ENCODE results near the gene RMI1.
"Not testable (repeated sequence)": the region's sequence is repeated elsewhere in the genome, so short reads cannot be mapped to it uniquely, and the experiment has no call there.

The RMI1 gene

GRCh38 chr9:83980395-83981125 lies at the start of gene RMI1:
Gene RMI1, plus strand, starts transcription at chr9:83980805. Its CDS starts 20,182 bp downstream, at chr9:84000987.
- peaks cover 42% of the 10 kb centered on the region for H3K36me3 ChIP-seq (ENCODE audit: insufficient read depth, low read depth, low read length)

GRCh38 chr9:83930881-83931280 lies 49.7 kb upstream of the RMI1 start:
- Histone ChIP-seq H3K27me3 (ENCODE audit: insufficient read depth, low read length) (no peaks in the 10 kb centered on the region), H3K4me1 (ENCODE audit: insufficient read depth, low read length) (peaks cover 2% of the 10 kb centered on the region; the same call in 1 of the 2 replicates), H3K4me3 (ENCODE audit: low read length) (no peak overlapping the region), H3K27ac (ENCODE audit: low read length) (no peak overlapping the region), H3K9me3 (ENCODE audit: insufficient read depth, low read depth, low read length) (no peaks in the 10 kb centered on the region), H3K36me3 (ENCODE audit: insufficient read depth, low read depth, low read length) (no peaks in the 10 kb centered on the region), H3K9ac (ENCODE audit: low read depth, low read length) (no peak overlapping the region)

More at GRCh38 chr9:83980395-83981125, at the start of gene RMI1:
- peak within 1 kb of the TSS; percentile 100 for H3K4me3 ChIP-seq (ENCODE audit: low read length)
- no peaks in the 10 kb centered on the region for H3K27me3 ChIP-seq (ENCODE audit: insufficient read depth, low read length)
- no peaks in the 10 kb centered on the region for H3K9me3 ChIP-seq (ENCODE audit: insufficient read depth, low read depth, low read length)
- peak within 1 kb of the TSS; percentile 100 for H3K27ac ChIP-seq (ENCODE audit: low read length)
- peak within 1 kb of the TSS; percentile 100 for H3K9ac ChIP-seq (ENCODE audit: low read depth, low read length)
- H3K4me1 ChIP-seq (ENCODE audit: insufficient read depth, low read length) = peaks cover 11% of the 10 kb centered on the region; the same call in 1 of the 2 replicates

GRCh38 chr9:83932011-83932410 lies 48.6 kb upstream of the RMI1 start:
- Histone ChIP-seq H3K4me3 (ENCODE audit: low read length) (no peak overlapping the region), H3K27ac (ENCODE audit: low read length) (no peak overlapping the region), H3K9ac (ENCODE audit: low read depth, low read length) (no peak overlapping the region), H3K36me3 (ENCODE audit: insufficient read depth, low read depth, low read length) (no peaks in the 10 kb centered on the region), H3K4me1 (ENCODE audit: insufficient read depth, low read length) (peaks cover 2% of the 10 kb centered on the region; the same call in 1 of the 2 replicates), H3K9me3 (ENCODE audit: insufficient read depth, low read depth, low read length) (no peaks in the 10 kb centered on the region), H3K27me3 (ENCODE audit: insufficient read depth, low read length) (no peaks in the 10 kb centered on the region)

GRCh38 chr9:83932851-83933250 lies 47.8 kb upstream of the RMI1 start:
- Histone ChIP-seq H3K4me3 (ENCODE audit: low read length) (no peak overlapping the region), H3K36me3 (ENCODE audit: insufficient read depth, low read depth, low read length) (no peaks in the 10 kb centered on the region), H3K27me3 (ENCODE audit: insufficient read depth, low read length) (no peaks in the 10 kb centered on the region), H3K4me1 (ENCODE audit: insufficient read depth, low read length) (peaks cover 2% of the 10 kb centered on the region; the same call in 1 of the 2 replicates), H3K9me3 (ENCODE audit: insufficient read depth, low read depth, low read length) (no peaks in the 10 kb centered on the region), H3K9ac (ENCODE audit: low read depth, low read length) (no peak overlapping the region), H3K27ac (ENCODE audit: low read length) (no peak overlapping the region)

- Histone ChIP-seq H3K27me3 (ENCODE audit: insufficient read depth, low read length) (no peaks in the 10 kb centered on the region), H3K4me3 (ENCODE audit: low read length) (no peak overlapping the region), H3K4me1 (ENCODE audit: insufficient read depth, low read length) (peaks cover 2% of the 10 kb centered on the region; the same call in 1 of the 2 replicates), H3K9ac (ENCODE audit: low read depth, low read length) (no peak overlapping the region), H3K9me3 (ENCODE audit: insufficient read depth, low read depth, low read length) (no peaks in the 10 kb centered on the region), H3K27ac (ENCODE audit: low read length) (no peak overlapping the region), H3K36me3 (ENCODE audit: insufficient read depth, low read depth, low read length) (no peaks in the 10 kb centered on the region)
Observed at GRCh38 chr9:83933790-83934189, 46.8 kb upstream of the RMI1 start.

GRCh38 chr9:83934569-83935275 lies 45.9 kb upstream of the RMI1 start:
- Histone ChIP-seq H3K9ac (ENCODE audit: low read depth, low read length) (no peak overlapping the region), H3K27me3 (ENCODE audit: insufficient read depth, low read length) (no peaks in the 10 kb centered on the region), H3K36me3 (ENCODE audit: insufficient read depth, low read depth, low read length) (no peaks in the 10 kb centered on the region), H3K4me1 (ENCODE audit: insufficient read depth, low read length) (peaks cover 2% of the 10 kb centered on the region; the same call in 1 of the 2 replicates), H3K27ac (ENCODE audit: low read length) (no peak overlapping the region), H3K4me3 (ENCODE audit: low read length) (no peak overlapping the region), H3K9me3 (ENCODE audit: insufficient read depth, low read depth, low read length) (no peaks in the 10 kb centered on the region)

- Histone ChIP-seq H3K27me3 (ENCODE audit: insufficient read depth, low read length) (no peaks in the 10 kb centered on the region), H3K9me3 (ENCODE audit: insufficient read depth, low read depth, low read length) (no peaks in the 10 kb centered on the region), H3K27ac (ENCODE audit: low read length) (no peak overlapping the region), H3K4me3 (ENCODE audit: low read length) (no peak overlapping the region), H3K4me1 (ENCODE audit: insufficient read depth, low read length) (peaks cover 2% of the 10 kb centered on the region; the same call in 1 of the 2 replicates), H3K36me3 (ENCODE audit: insufficient read depth, low read depth, low read length) (no peaks in the 10 kb centered on the region), H3K9ac (ENCODE audit: low read depth, low read length) (no peak overlapping the region)
Observed at GRCh38 chr9:83935276-83935935, 45.2 kb upstream of the RMI1 start.

- Histone ChIP-seq H3K36me3 (ENCODE audit: insufficient read depth, low read depth, low read length) (no peaks in the 10 kb centered on the region), H3K4me1 (ENCODE audit: insufficient read depth, low read length) (peaks cover 2% of the 10 kb centered on the region; the same call in 1 of the 2 replicates), H3K9ac (ENCODE audit: low read depth, low read length) (no peak overlapping the region), H3K4me3 (ENCODE audit: low read length) (no peak overlapping the region), H3K9me3 (ENCODE audit: insufficient read depth, low read depth, low read length) (no peaks in the 10 kb centered on the region), H3K27ac (ENCODE audit: low read length) (no peak overlapping the region), H3K27me3 (ENCODE audit: insufficient read depth, low read length) (no peaks in the 10 kb centered on the region)
Observed at GRCh38 chr9:83936523-83936922, 44.1 kb upstream of the RMI1 start.

- Histone ChIP-seq H3K36me3 (ENCODE audit: insufficient read depth, low read depth, low read length) (peaks cover 3% of the 10 kb centered on the region; the same call in 1 of the 2 replicates), H3K9ac (ENCODE audit: low read depth, low read length) (no peak overlapping the region), H3K27ac (ENCODE audit: low read length) (no peak overlapping the region), H3K9me3 (ENCODE audit: insufficient read depth, low read depth, low read length) (no peaks in the 10 kb centered on the region), H3K27me3 (ENCODE audit: insufficient read depth, low read length) (no peaks in the 10 kb centered on the region), H3K4me3 (ENCODE audit: low read length) (no peak overlapping the region), H3K4me1 (ENCODE audit: insufficient read depth, low read length) (peaks cover 2% of the 10 kb centered on the region; the same call in 1 of the 2 replicates)
Observed at GRCh38 chr9:83937861-83938455, 42.6 kb upstream of the RMI1 start.

GRCh38 chr9:83940590-83941303 lies 39.9 kb upstream of the RMI1 start:
- Histone ChIP-seq H3K27me3 (ENCODE audit: insufficient read depth, low read length) (no peaks in the 10 kb centered on the region), H3K27ac (ENCODE audit: low read length) (no peak overlapping the region), H3K36me3 (ENCODE audit: insufficient read depth, low read depth, low read length) (peaks cover 3% of the 10 kb centered on the region; the same call in 1 of the 2 replicates), H3K4me3 (ENCODE audit: low read length) (no peak overlapping the region), H3K4me1 (ENCODE audit: insufficient read depth, low read length) (no peaks in the 10 kb centered on the region), H3K9me3 (ENCODE audit: insufficient read depth, low read depth, low read length) (no peaks in the 10 kb centered on the region), H3K9ac (ENCODE audit: low read depth, low read length) (no peak overlapping the region)

- not testable (repeated sequence) for H3K36me3 ChIP-seq (ENCODE audit: insufficient read depth, low read depth, low read length); H3K27me3 ChIP-seq (ENCODE audit: insufficient read depth, low read length); H3K9ac ChIP-seq (ENCODE audit: low read depth, low read length); H3K9me3 ChIP-seq (ENCODE audit: insufficient read depth, low read depth, low read length); H3K4me1 ChIP-seq (ENCODE audit: insufficient read depth, low read length); H3K4me3 ChIP-seq (ENCODE audit: low read length); H3K27ac ChIP-seq (ENCODE audit: low read length)
Observed at GRCh38 chr9:83948096-83948495, 32.5 kb upstream of the RMI1 start.
